ENCODE measurements around the gene RBM42.

GRCh38 chr19:35623327-35624010, 5.4 kb upstream of the RBM42 start:
- TF ChIP-seq NFRKB (IDR thresholded peaks at IDR 0.05; ENCODE audit: low read depth) (no peak), RERE (CRISPR knock-in tag; IDR thresholded peaks at IDR 0.05; ENCODE audit: borderline replicate concordance) (no peak), CBX5 (IDR thresholded peaks at IDR 0.05; ENCODE audit: borderline replicate concordance, low read depth) (no peak), E2F8 (IDR thresholded peaks at IDR 0.05; ENCODE audit: low read depth, partially characterized antibody) (no peak), SMC3 (conservative IDR thresholded peaks at IDR 0.05; ENCODE audit: insufficient read depth, low read depth, low read length) (no peak), SNRNP70 (optimal IDR thresholded peaks at IDR 0.05; ENCODE audit: low read depth, low read length) (no peak), POLR2G (IDR thresholded peaks at IDR 0.05; ENCODE audit: low read depth, low read length) (no peak), E2F1 (CRISPR knock-in tag; IDR thresholded peaks at IDR 0.05) (no peak)

Data from K562 (cell line).